ENCODE measurements around the gene PSMB3. TPM values are rescaled to one million over a fixed set of nuclear protein-coding genes. Genes with fewer than 3 reads are reported as not detected.

PSMB3 gene
- total and polyA plus RNA-seq, 9 donors = 70.3 to 159 (median 77.1) TPM

DNA sequence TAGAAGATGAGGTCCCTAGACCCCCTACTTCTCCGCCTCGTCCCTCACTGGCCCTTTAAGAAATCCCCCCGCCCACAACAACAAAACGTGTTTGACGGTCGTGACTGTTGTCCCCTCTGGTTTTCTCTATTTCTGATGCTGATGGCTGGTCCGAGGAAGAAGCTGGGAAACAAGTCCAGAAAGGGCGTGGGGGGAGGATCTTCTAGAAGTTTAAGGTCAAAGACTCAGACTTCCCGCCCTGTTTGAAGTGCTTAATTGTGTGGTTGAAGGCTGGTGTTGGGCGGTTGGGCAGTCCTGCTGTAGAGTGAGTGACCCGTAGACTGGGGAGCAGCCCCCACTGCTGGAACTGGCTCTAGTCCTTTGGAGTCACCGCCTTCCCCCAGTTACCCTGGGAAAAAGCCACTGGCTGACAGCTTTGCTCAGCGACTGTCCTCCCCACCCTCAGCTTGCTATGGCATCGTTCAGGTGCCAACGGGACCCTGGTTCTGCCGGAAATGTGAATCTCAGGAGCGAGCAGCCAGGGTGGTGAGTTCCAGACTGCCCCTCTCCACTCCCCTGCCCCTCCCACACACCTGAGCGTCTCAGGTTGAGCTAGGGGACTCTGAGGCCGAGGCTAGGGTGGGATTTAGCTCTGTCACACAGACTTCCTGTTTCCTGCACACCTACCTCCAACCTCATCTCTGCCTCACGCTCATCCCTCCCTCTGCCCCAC lies 45.9 kb upstream of the PSMB3 start:
- peak; percentile 56 for DNase-seq
- WGBS (ENCODE audit: insufficient coverage) = 15% methylated on average over 9 of the region's 20 CpGs
- H3K27me3 ChIP-seq (ENCODE audit: control insufficient read depth, insufficient read depth, low read length) = peaks cover 18% of the 10 kb centered on the region
- no peaks in the 10 kb centered on the region for H3K9me3 ChIP-seq (replicated peaks; ENCODE audit: control insufficient read depth, low read depth, low read length)
- H3K36me3 ChIP-seq (ENCODE audit: control insufficient read depth, insufficient read depth, low read length) = peaks cover 33% of the 10 kb centered on the region
- peak overlapping the region; percentile 52 for H3K4me3 ChIP-seq (ENCODE audit: low read length)
- H3K27ac ChIP-seq (ENCODE audit: low read length) = peak overlapping the region; percentile 63
- peaks cover 80% of the 10 kb centered on the region for H3K4me1 ChIP-seq (ENCODE audit: control insufficient read depth, insufficient read depth, low read length)

GRCh38 chr17:38707678-38708351 lies 44.7 kb upstream of the PSMB3 start:
- WGBS (ENCODE audit: insufficient coverage) = 78% methylated on average over 11 of the region's 21 CpGs
- DNase-seq = no peak
- no peak overlapping the region for H3K4me3 ChIP-seq (ENCODE audit: low read length)
- H3K27ac ChIP-seq (ENCODE audit: low read length) = no peak overlapping the region
- peaks cover 14% of the 10 kb centered on the region for H3K27me3 ChIP-seq (ENCODE audit: control insufficient read depth, insufficient read depth, low read length)
- peaks cover 80% of the 10 kb centered on the region for H3K4me1 ChIP-seq (ENCODE audit: control insufficient read depth, insufficient read depth, low read length)
- H3K9me3 ChIP-seq (replicated peaks; ENCODE audit: control insufficient read depth, low read depth, low read length) = no peaks in the 10 kb centered on the region
- H3K36me3 ChIP-seq (ENCODE audit: control insufficient read depth, insufficient read depth, low read length) = peaks cover 44% of the 10 kb centered on the region

DNA sequence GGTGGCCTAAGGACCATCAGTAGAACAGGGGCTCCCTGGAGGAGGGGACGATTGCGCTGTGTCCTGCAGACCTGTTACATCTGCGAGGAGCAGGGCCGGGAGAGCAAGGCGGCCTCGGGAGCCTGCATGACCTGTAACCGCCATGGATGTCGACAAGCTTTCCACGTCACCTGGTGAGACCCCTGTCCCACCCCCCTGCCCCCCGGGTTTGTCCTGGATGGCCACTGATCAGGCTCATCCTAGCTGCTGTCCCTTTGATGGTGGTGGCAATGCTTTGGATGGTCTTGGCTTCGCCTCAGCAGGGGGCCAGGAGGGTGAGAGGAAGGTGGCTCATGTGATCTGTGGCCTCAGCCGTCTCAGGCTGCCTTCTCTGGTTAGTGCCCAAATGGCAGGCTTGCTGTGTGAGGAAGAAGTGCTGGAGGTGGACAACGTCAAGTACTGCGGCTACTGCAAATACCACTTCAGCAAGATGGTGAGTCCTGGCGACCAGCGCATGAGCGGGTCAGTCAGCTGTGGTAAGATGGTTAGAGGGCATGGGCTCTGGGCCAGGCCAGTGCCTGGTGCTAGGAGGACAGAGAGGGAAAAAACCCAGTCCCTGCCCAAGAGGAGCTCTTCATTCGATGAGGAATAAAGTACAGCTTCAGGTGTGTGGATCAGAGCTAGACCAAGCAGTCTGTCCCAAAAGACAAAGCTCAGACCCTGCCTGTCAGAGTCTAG lies 43.3 kb upstream of the PSMB3 start:
- H3K4me1 ChIP-seq (ENCODE audit: control insufficient read depth, insufficient read depth, low read length) = peaks cover 65% of the 10 kb centered on the region
- DNase-seq = no peak
- 85% methylated on average over 13 of the region's 18 CpGs for WGBS (ENCODE audit: insufficient coverage)
- H3K27ac ChIP-seq (ENCODE audit: low read length) = peak overlapping the region; percentile 90
- H3K4me3 ChIP-seq (ENCODE audit: low read length) = no peak overlapping the region
- no peaks in the 10 kb centered on the region for H3K9me3 ChIP-seq (replicated peaks; ENCODE audit: control insufficient read depth, low read depth, low read length)
- peaks cover 59% of the 10 kb centered on the region for H3K36me3 ChIP-seq (ENCODE audit: control insufficient read depth, insufficient read depth, low read length)
- H3K27me3 ChIP-seq (ENCODE audit: control insufficient read depth, insufficient read depth, low read length) = no peaks in the 10 kb centered on the region

- no peaks in the 10 kb centered on the region for H3K9me3 ChIP-seq (replicated peaks; ENCODE audit: control insufficient read depth, low read depth, low read length)
- DNase-seq = peak; percentile 82
- WGBS (ENCODE audit: insufficient coverage) = 34% methylated on average over 11 of the region's 13 CpGs
- peaks cover 67% of the 10 kb centered on the region for H3K36me3 ChIP-seq (ENCODE audit: control insufficient read depth, insufficient read depth, low read length)
- H3K27ac ChIP-seq (ENCODE audit: low read length) = peak overlapping the region; percentile 90
- no peaks in the 10 kb centered on the region for H3K27me3 ChIP-seq (ENCODE audit: control insufficient read depth, insufficient read depth, low read length)
- H3K4me3 ChIP-seq (ENCODE audit: low read length) = no peak overlapping the region
- peaks cover 62% of the 10 kb centered on the region for H3K4me1 ChIP-seq (ENCODE audit: control insufficient read depth, insufficient read depth, low read length)
Observed at GRCh38 chr17:38709864-38710603, 42.5 kb upstream of the PSMB3 start.

GRCh38 chr17:38710604-38710962 lies 42.0 kb upstream of the PSMB3 start:
- no peak for DNase-seq
- Histone ChIP-seq H3K9me3 (replicated peaks; ENCODE audit: control insufficient read depth, low read depth, low read length) (no peaks in the 10 kb centered on the region), H3K36me3 (ENCODE audit: control insufficient read depth, insufficient read depth, low read length) (peaks cover 72% of the 10 kb centered on the region), H3K4me3 (ENCODE audit: low read length) (no peak overlapping the region), H3K4me1 (ENCODE audit: control insufficient read depth, insufficient read depth, low read length) (peaks cover 62% of the 10 kb centered on the region), H3K27ac (ENCODE audit: low read length) (peak overlapping the region; percentile 90), H3K27me3 (ENCODE audit: control insufficient read depth, insufficient read depth, low read length) (no peaks in the 10 kb centered on the region)
- 95% methylated on average over 3 of the region's 3 CpGs for WGBS (ENCODE audit: insufficient coverage)

GRCh38 chr17:38710985-38711384 lies 41.6 kb upstream of the PSMB3 start:
- Histone ChIP-seq H3K27me3 (ENCODE audit: control insufficient read depth, insufficient read depth, low read length) (no peaks in the 10 kb centered on the region), H3K27ac (ENCODE audit: low read length) (peak overlapping the region; percentile 31), H3K9me3 (replicated peaks; ENCODE audit: control insufficient read depth, low read depth, low read length) (no peaks in the 10 kb centered on the region), H3K36me3 (ENCODE audit: control insufficient read depth, insufficient read depth, low read length) (peaks cover 76% of the 10 kb centered on the region), H3K4me1 (ENCODE audit: control insufficient read depth, insufficient read depth, low read length) (peaks cover 62% of the 10 kb centered on the region), H3K4me3 (ENCODE audit: low read length) (no peak overlapping the region)
- DNase-seq = no peak
- WGBS (ENCODE audit: insufficient coverage) = 84% methylated on average over 4 of the region's 5 CpGs

DNA sequence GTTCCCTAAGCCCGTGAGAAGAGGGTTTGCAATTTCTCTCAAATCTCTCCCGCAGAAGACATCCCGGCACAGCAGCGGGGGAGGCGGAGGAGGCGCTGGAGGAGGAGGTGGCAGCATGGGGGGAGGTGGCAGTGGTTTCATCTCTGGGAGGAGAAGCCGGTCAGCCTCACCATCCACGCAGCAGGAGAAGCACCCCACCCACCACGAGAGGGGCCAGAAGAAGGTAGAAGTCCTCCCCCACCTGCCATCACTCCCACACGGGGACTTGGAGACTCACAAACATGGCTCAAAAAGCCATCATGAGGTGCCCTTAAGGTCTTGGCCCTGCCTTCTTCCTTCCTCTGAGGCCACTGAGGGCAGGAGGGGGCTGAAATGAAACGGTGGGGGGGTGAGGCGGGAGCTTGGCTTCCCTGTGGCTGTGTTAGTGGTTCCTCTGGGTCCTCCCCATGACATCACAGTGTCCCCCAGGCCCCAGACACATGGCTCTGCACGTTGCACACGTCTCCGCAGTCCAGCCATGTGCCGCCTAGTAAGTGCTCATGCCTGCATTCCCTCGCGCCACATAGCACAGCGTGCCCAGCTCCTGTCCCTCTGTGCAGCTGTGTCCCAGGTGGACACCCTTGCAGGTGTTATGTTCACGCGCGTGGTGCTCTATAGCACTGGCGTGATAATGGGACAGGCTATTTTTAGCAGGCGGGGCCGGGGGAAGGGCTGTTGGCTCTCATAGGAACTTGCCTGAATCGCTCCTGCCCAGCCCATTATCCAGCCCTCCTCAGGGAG lies 40.6 kb upstream of the PSMB3 start:
- WGBS (ENCODE audit: insufficient coverage) = 58% methylated on average over 16 of the region's 26 CpGs
- Histone ChIP-seq H3K4me1 (ENCODE audit: control insufficient read depth, insufficient read depth, low read length) (peaks cover 52% of the 10 kb centered on the region), H3K4me3 (ENCODE audit: low read length) (no peak overlapping the region), H3K9me3 (replicated peaks; ENCODE audit: control insufficient read depth, low read depth, low read length) (no peaks in the 10 kb centered on the region), H3K27ac (ENCODE audit: low read length) (no peak overlapping the region), H3K27me3 (ENCODE audit: control insufficient read depth, insufficient read depth, low read length) (no peaks in the 10 kb centered on the region), H3K36me3 (ENCODE audit: control insufficient read depth, insufficient read depth, low read length) (peaks cover 84% of the 10 kb centered on the region)
- peak; percentile 50 for DNase-seq

DNA sequence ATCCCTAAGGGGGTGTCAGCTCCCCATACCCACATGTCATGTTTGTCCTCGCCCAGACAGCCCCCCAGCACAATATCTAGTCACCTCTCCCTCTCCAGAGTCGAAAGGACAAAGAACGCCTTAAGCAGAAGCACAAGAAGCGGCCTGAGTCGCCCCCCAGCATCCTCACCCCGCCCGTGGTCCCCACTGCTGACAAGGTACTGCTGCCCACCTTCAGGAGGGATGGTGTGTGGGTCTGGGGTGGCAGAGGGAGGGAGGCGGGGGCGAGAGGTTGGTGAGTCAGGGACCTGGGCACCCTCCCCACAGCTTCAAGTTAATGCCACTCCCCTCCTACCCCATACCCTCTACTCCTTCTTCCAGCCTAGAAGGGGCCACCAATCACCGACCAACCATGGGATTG lies 39.9 kb upstream of the PSMB3 start:
- no peak overlapping the region for H3K27ac ChIP-seq (ENCODE audit: low read length)
- no peaks in the 10 kb centered on the region for H3K9me3 ChIP-seq (replicated peaks; ENCODE audit: control insufficient read depth, low read depth, low read length)
- peaks cover 47% of the 10 kb centered on the region for H3K4me1 ChIP-seq (ENCODE audit: control insufficient read depth, insufficient read depth, low read length)
- H3K36me3 ChIP-seq (ENCODE audit: control insufficient read depth, insufficient read depth, low read length) = peaks cover 87% of the 10 kb centered on the region
- H3K27me3 ChIP-seq (ENCODE audit: control insufficient read depth, insufficient read depth, low read length) = no peaks in the 10 kb centered on the region
- no peak overlapping the region for H3K4me3 ChIP-seq (ENCODE audit: low read length)
- WGBS (ENCODE audit: insufficient coverage) = no CpG with 5 or more reads among the region's 10 CpGs
- no peak for DNase-seq

DNA sequence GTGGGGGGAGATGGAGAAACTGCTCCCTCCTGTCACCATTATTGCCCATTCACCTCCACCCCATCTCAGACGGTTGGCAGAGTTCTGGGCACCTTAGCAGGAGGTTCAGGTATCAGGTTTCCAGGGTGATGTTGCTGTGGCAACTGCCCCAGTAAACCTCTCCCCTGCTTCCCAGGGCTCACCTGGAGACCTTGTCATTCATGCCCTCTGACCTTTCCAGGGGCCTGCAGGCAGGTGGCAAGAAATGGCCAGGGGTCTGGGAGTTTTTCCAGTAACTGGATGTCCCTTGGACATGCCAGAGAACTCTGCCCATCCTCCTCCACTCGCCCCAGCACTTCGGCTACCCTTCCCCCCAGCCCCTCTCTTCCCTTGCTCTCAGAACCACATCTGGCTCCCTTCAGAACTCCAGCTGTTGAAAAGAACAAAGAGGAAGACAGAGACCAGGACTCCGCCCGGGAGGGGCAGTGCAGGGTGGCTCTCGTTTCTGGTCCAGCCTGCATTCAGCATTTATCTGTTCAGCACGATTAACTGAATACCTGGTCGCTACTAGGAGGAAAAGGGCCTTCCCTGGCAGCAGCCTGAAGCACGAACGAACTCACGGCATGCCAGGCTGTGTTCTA lies 39.0 kb upstream of the PSMB3 start:
- no peak for DNase-seq
- Histone ChIP-seq H3K27ac (ENCODE audit: low read length) (no peak overlapping the region), H3K9me3 (replicated peaks; ENCODE audit: control insufficient read depth, low read depth, low read length) (no peaks in the 10 kb centered on the region), H3K4me1 (ENCODE audit: control insufficient read depth, insufficient read depth, low read length) (peaks cover 39% of the 10 kb centered on the region), H3K4me3 (ENCODE audit: low read length) (no peak overlapping the region), H3K27me3 (ENCODE audit: control insufficient read depth, insufficient read depth, low read length) (no peaks in the 10 kb centered on the region), H3K36me3 (ENCODE audit: control insufficient read depth, insufficient read depth, low read length) (peaks cover 86% of the 10 kb centered on the region)
- 50% methylated on average over 6 of the region's 11 CpGs for WGBS (ENCODE audit: insufficient coverage)
